H9 (cell line): ENCODE measurements around the gene PLEKHG3. TPM values are rescaled to one million over a fixed set of nuclear protein-coding genes. Genes with fewer than 3 reads are reported as not detected.

Source experiments
- DNase-seq: peaks from one replicate; pipeline ENCODE4 v3.0.0-alpha.2; 2017
- H2AFZ ChIP-seq: one replicate; pipeline ENCODE4 v1.6.1; 2013; ENCODE audit warnings: mild to moderate bottlenecking, low read length, control low read depth, moderate library complexity
- H2AK5ac ChIP-seq: 2 replicates; pipeline ENCODE4 v1.6.1; 2013; ENCODE audit warnings: low read length, control low read depth, mixed read lengths; ENCODE audit not compliant: insufficient read length
- H2BK120ac ChIP-seq: one replicate; pipeline ENCODE4 v1.6.1; 2013; ENCODE audit warnings: low read depth, mild to moderate bottlenecking, low read length, control low read depth, inconsistent platforms; ENCODE audit not compliant: poor library complexity, severe bottlenecking
- H2BK12ac ChIP-seq: 2 replicates; pipeline ENCODE4 v1.6.1; 2013; ENCODE audit warnings: low read length, control low read depth, mixed read lengths, low read depth; ENCODE audit not compliant: insufficient read length
- H2BK15ac ChIP-seq: 2 replicates; pipeline ENCODE4 v1.6.1; 2013; ENCODE audit warnings: low read depth, low read length, control low read depth
- H2BK20ac ChIP-seq: one replicate; pipeline ENCODE4 v1.6.1; 2013; ENCODE audit warnings: low read depth, mild to moderate bottlenecking, low read length, control low read depth, inconsistent platforms; ENCODE audit not compliant: poor library complexity, severe bottlenecking
- H2BK5ac ChIP-seq: 2 replicates; pipeline ENCODE4 v1.6.1; 2013; ENCODE audit warnings: low read length, control low read depth, mixed read lengths; ENCODE audit not compliant: insufficient read length
- H3K14ac ChIP-seq: 2 replicates; pipeline ENCODE4 v1.6.1; 2013; ENCODE audit warnings: low read length, control low read depth; ENCODE audit not compliant: insufficient read depth
- H3K18ac ChIP-seq: 2 replicates; pipeline ENCODE4 v1.6.1; 2013; ENCODE audit warnings: low read depth, mild to moderate bottlenecking, mixed read lengths, low read length, control low read depth; ENCODE audit not compliant: insufficient read length
- H3K23ac ChIP-seq: 2 replicates; pipeline ENCODE4 v1.6.1; 2013; ENCODE audit warnings: low read length, control low read depth, mixed read lengths, low read depth; ENCODE audit not compliant: insufficient read length
- H3K23me2 ChIP-seq: 2 replicates; pipeline ENCODE4 v1.6.1; 2013; ENCODE audit warnings: low read depth, mild to moderate bottlenecking, mixed read lengths, low read length, control low read depth; ENCODE audit not compliant: insufficient read length, poor library complexity, severe bottlenecking
- H3K27ac ChIP-seq: 2 replicates; pipeline ENCODE4 v1.5.1; 2013; ENCODE audit warnings: low read length, control low read depth, mixed read lengths, low read depth; ENCODE audit not compliant: insufficient read length
- H3K27me3 ChIP-seq: 2 replicates; pipeline ENCODE4 v1.6.1; 2013; ENCODE audit warnings: low read length, control low read depth, inconsistent platforms; ENCODE audit not compliant: insufficient read depth
- H3K4ac ChIP-seq: 2 replicates; pipeline ENCODE4 v1.6.1; 2013; ENCODE audit warnings: low read depth, mild to moderate bottlenecking, control low read depth, inconsistent platforms, low read length, moderate library complexity
- H3K4me1 ChIP-seq: 2 replicates; pipeline ENCODE4 v1.6.1; 2013; ENCODE audit warnings: low read length, control low read depth, inconsistent platforms; ENCODE audit not compliant: insufficient read depth
- H3K4me2 ChIP-seq: 2 replicates; pipeline ENCODE4 v1.6.1; 2013; ENCODE audit warnings: low read length, control low read depth, mixed read lengths; ENCODE audit not compliant: insufficient read length, insufficient read depth
- H3K56ac ChIP-seq: 2 replicates; pipeline ENCODE4 v1.6.1; 2013; ENCODE audit warnings: low read depth, mild to moderate bottlenecking, mixed read lengths, low read length, control low read depth; ENCODE audit not compliant: insufficient read length
- H3K79me1 ChIP-seq: 2 replicates; pipeline ENCODE4 v1.6.1; 2013; ENCODE audit warnings: low read depth, mild to moderate bottlenecking, moderate library complexity, low read length, control low read depth, inconsistent platforms; ENCODE audit not compliant: insufficient read depth, poor library complexity, severe bottlenecking
- H3K79me2 ChIP-seq: 2 replicates; pipeline ENCODE4 v1.6.1; 2013; ENCODE audit warnings: low read length, control low read depth, inconsistent platforms; ENCODE audit not compliant: insufficient read depth
- H3K9ac ChIP-seq: 2 replicates; pipeline ENCODE4 v1.6.1; 2013; ENCODE audit warnings: low read length, control low read depth, mixed read lengths; ENCODE audit not compliant: insufficient read length; ENCODE audit errors: extremely low read depth
- H3K9me3 ChIP-seq: one replicate; pipeline ENCODE4 v1.6.1; 2013; ENCODE audit warnings: low read depth, low read length, inconsistent platforms; ENCODE audit not compliant: control insufficient read depth
- H3T11ph ChIP-seq: one replicate; pipeline ENCODE4 v1.6.1; 2013; ENCODE audit warnings: mild to moderate bottlenecking, low read length, control low read depth, inconsistent platforms
- H4K20me1 ChIP-seq: one replicate; pipeline ENCODE4 v1.6.1; 2013; ENCODE audit not compliant: control insufficient read depth, insufficient read length, insufficient read depth
- H4K5ac ChIP-seq: 2 replicates; pipeline ENCODE4 v1.6.1; 2013; ENCODE audit warnings: low read depth, mild to moderate bottlenecking, mixed read lengths, low read length, control low read depth; ENCODE audit not compliant: insufficient read length
- H4K8ac ChIP-seq: replicated peaks from 2 replicates; pipeline ENCODE4 v1.6.1; 2013; ENCODE audit warnings: low read length, control low read depth, mixed read lengths, low read depth; ENCODE audit not compliant: insufficient read length
- H4K91ac ChIP-seq: 2 replicates; pipeline ENCODE4 v1.6.1; 2013; ENCODE audit warnings: low read depth, mild to moderate bottlenecking, moderate library complexity, mixed read lengths, low read length, control low read depth; ENCODE audit not compliant: insufficient read length
- H3K27ac Mint-ChIP-seq, 3 experiments: 2 replicates in 2 of 3; 3 replicates in 1 of 3; pipeline ENCODE4 v1.8.0; 2020 to 2021; ENCODE audit warnings: mixed read lengths in 3 of 3, mild to moderate bottlenecking in 1 of 3, moderate library complexity in 1 of 3
- H3K27me3 Mint-ChIP-seq: 2 replicates; pipeline ENCODE4 v1.8.0; 2021; ENCODE audit warnings: low read depth, mild to moderate bottlenecking, moderate library complexity, mixed read lengths
- H3K36me3 Mint-ChIP-seq, 3 experiments: 2 replicates in 2 of 3; 3 replicates in 1 of 3; pipeline ENCODE4 v1.8.0; 2020 to 2021; ENCODE audit warnings: low read depth in 3 of 3, mixed read lengths in 3 of 3; ENCODE audit not compliant: insufficient read depth in 1 of 3
- H3K4me1 Mint-ChIP-seq, 2 experiments: 2 replicates each; pipeline ENCODE4 v1.8.0; 2020; ENCODE audit warnings: mixed read lengths in 2 of 2
- H3K4me3 Mint-ChIP-seq, 2 experiments: 2 replicates in 1 of 2; 3 replicates in 1 of 2; pipeline ENCODE4 v1.8.0; 2020 to 2021; ENCODE audit warnings: mild to moderate bottlenecking in 2 of 2, mixed read lengths in 2 of 2, moderate library complexity in 1 of 2
- H3K9me3 Mint-ChIP-seq, 2 experiments: 2 replicates in 1 of 2; 3 replicates in 1 of 2; pipeline ENCODE4 v1.8.0; 2020; ENCODE audit warnings: mild to moderate bottlenecking in 2 of 2, mixed read lengths in 2 of 2, moderate library complexity in 1 of 2
- WGBS: extraction: QIAGEN DNeasy Blood & Tissue Kit; methylation state at CpG from one replicate; pipeline ENCODE4 v1.1.7; 2013; ENCODE audit warnings: missing lambda C conversion rate, low lambda C conversion rate, mixed read lengths; ENCODE audit not compliant: insufficient read length; ENCODE audit errors: extremely low coverage; 5-methylcytosine and 5-hydroxymethylcytosine counted together
- total RNA-seq: library from RNA; stranded (reverse); gene quantifications from 2 replicates; pipeline ENCODE4 v1.2.1, GENCODE V29; 2021
- TF ChIP-seq, protein P1 (sequence below): fragments of 200-600 bp; sonication (generic); conservative IDR thresholded peaks from 3 replicates; pipeline ENCODE4 v1.8.0; 2021; ENCODE audit warnings: antibody characterized with exemption, mild to moderate bottlenecking

The PLEKHG3 gene
- total RNA-seq, 1 experiment from 2014 or later = 48.5 TPM

DNA sequence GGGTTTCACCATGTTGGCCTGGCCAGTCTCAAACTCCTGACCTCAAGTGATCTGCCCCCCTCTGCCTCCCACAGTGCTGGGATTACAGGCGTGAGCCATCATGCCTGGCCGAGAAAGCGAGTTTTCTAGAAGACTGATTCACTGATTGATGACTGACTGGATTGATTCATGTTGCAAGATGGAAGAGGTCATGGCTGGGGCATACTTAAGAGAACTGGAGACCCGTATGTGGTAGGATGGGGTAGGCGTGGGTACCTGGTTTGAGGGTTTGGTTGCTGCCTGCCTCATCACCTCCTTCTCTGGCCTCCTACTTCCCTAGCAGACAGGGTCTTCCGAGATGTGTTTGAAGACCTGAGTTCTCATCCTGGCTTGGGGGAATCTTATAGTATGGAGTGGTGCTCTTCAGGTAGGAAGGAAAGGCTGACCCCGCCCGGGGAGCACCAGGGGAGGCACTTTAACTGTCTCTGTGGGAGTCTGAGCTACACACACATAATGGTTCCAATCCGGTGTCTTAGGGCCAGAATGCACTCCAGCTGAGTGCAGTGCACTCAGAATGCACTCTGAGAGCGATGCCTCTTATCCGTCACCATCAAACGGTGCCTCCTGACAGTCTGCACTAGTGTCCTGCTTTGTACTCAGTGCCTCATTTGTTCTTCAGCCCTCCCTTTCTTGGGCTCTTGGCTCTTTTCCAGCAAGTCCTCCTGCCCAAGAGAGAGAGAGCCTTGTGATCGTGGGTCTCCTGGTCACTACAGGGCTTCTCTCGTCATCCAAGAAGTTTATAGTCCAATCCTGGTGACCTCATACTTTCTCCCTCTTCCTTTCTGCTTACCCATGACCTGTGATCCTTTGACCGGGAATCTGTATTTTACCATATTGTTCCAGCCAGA, 19.7 kb downstream of the PLEKHG3 start:
- no peak overlapping the region for H3K14ac ChIP-seq
- Mint-ChIP-seq H3K36me3 (peaks cover 13 to 31% (median 25%) of the 10 kb centered on the region in 3 experiments; a peak in 6 of 7 replicates), H3K9me3 (no peaks in the 10 kb centered on the region), H3K4me1 (peaks cover 68% of the 10 kb centered on the region in 2 experiments), H3K4me3 (no peak overlapping the region; a peak in 1 of 5 replicates), H3K27me3 (no peaks in the 10 kb centered on the region; the same call in 1 of the 2 replicates), H3K27ac (peak overlapping the region in 1 of 3 experiments; percentile 12; a peak in 1 of 7 replicates)
- H3K4me1 ChIP-seq = peaks cover 21% of the 10 kb centered on the region
- no peak overlapping the region for H2BK15ac ChIP-seq
- H3K4me2 ChIP-seq = no peak overlapping the region
- no peak overlapping the region for H2BK20ac ChIP-seq
- peaks cover 28% of the 10 kb centered on the region; the same call in 1 of the 2 replicates for H3K79me2 ChIP-seq
- TF ChIP-seq, protein P1, sequence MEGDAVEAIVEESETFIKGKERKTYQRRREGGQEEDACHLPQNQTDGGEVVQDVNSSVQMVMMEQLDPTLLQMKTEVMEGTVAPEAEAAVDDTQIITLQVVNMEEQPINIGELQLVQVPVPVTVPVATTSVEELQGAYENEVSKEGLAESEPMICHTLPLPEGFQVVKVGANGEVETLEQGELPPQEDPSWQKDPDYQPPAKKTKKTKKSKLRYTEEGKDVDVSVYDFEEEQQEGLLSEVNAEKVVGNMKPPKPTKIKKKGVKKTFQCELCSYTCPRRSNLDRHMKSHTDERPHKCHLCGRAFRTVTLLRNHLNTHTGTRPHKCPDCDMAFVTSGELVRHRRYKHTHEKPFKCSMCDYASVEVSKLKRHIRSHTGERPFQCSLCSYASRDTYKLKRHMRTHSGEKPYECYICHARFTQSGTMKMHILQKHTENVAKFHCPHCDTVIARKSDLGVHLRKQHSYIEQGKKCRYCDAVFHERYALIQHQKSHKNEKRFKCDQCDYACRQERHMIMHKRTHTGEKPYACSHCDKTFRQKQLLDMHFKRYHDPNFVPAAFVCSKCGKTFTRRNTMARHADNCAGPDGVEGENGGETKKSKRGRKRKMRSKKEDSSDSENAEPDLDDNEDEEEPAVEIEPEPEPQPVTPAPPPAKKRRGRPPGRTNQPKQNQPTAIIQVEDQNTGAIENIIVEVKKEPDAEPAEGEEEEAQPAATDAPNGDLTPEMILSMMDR = no peak
- H4K5ac ChIP-seq = no peak overlapping the region
- no peak overlapping the region for H4K91ac ChIP-seq
- peaks cover 2% of the 10 kb centered on the region for H4K20me1 ChIP-seq
- no peak overlapping the region for H2BK120ac ChIP-seq
- no peak overlapping the region for H3K56ac ChIP-seq
- H3K27me3 ChIP-seq = no peaks in the 10 kb centered on the region
- H3K27ac ChIP-seq = no peak overlapping the region
- no peak overlapping the region for H3T11ph ChIP-seq
- no peak for DNase-seq
- peaks cover 6% of the 10 kb centered on the region for H3K79me1 ChIP-seq
- no peak overlapping the region for H4K8ac ChIP-seq
- H3K9me3 ChIP-seq = no peaks in the 10 kb centered on the region
- no peak overlapping the region for H3K23ac ChIP-seq
- H2AFZ ChIP-seq = no peak overlapping the region
- H3K4ac ChIP-seq = no peak overlapping the region
- no peak overlapping the region for H3K9ac ChIP-seq
- H2BK12ac ChIP-seq = no peak overlapping the region
- no peak overlapping the region for H3K18ac ChIP-seq
- WGBS = no CpG with 5 or more reads among the region's 15 CpGs
- H2BK5ac ChIP-seq = no peak overlapping the region
- H3K23me2 ChIP-seq = no peaks in the 10 kb centered on the region
- H2AK5ac ChIP-seq = no peak overlapping the region
